T-helper 22 cell (primary cell): ENCODE data around the gene SCP2.
A peak's percentile ranks its signal among the peaks of the same experiment; 100 is the strongest.
"Not testable (repeated sequence)": the region's sequence is repeated elsewhere in the genome, so short reads cannot be mapped to it uniquely, and the experiment has no call there.

Experiments
- DNase-seq: peaks from one replicate; pipeline ENCODE4 v3.0.0-alpha.2; 2020; ENCODE audit warnings: low read depth

The SCP2 gene

DNA sequence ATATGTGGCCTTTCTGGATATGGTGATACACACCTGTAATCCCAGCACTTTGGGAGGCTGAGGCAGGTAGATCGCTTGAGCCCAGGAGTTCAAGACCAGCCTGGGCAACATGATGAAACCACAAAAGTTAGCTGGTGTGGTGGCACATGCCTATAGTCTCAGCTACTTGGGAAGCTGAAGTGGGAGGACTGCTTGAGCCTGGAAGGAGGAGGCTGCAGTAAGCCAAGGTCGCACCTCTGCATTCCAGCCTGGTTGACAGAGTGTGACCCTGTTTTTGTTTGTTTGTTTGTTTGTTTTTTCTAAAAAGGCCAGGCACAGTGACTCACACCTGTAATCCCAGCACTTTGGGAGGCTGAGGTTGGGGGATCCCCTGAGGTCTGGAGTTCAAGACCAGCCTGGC, 42.2 kb downstream of the SCP2 start:
- not testable (repeated sequence) for DNase-seq

- DNase-seq: no peak
Observed at GRCh38 chr1:52970149-52970548, 43.1 kb downstream of the SCP2 start.

GRCh38 chr1:52973841-52974240, 46.8 kb downstream of the SCP2 start:
- DNase-seq: no peak

DNA sequence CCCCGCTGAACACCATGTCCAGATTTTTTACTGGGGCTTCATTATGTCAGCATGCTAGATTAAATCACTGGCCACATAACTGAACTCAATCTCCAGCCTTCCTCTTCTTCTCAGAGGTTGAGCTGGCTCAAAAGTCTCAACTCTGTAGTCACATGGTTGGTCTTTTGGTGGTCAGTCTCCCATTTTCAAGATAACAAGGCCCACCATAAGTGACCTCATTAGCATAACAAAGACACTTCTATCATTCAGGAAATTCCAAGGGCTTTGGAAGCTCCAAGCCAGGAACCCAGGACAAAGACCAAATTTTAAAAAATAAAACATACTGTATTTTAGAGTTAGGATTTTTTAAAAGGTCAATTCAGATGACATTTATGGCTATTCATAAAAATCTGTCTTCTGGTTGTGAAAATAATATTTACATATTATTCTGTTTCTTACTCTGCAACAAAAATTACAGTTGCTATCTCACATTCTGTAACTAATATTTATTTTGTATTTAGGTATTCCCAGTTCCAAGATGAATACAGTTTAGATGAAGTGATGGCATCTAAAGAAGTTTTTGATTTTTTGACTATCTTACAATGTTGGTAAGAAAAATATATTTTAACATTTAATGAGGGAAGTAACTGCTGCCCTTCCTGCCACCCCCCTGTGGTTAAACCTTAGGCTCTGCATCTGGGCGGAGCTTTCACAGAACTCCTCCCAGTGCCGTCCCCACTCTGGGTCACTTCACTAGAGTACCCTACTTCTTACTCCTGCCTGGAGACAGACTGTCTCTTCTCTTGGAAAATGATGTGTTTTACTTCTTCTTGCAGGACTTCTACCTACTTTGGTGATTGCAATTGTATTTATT, 49.3 kb downstream of the SCP2 start:
- DNase-seq: no peak

GRCh38 chr1:52978045-52978444, 51.0 kb downstream of the SCP2 start:
- DNase-seq: no peak

DNA sequence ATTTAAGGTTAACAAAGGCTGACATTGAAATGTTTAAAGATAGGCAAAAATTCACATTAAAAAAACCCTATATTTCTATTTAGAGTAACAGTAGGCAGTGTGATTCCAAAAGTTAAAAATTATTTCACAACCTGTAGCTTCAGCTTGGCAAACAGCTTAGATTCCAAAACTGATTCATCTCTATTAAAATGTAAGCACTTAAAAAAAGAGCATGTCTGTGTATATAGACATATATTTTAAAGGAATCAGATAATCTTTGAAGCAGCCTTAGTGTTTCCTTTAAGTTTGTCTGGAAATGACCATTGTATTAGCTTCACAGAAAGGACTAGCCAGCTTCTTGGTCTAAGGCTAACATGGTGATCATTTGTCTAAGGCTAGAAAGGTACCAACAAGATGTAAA, 65.7 kb downstream of the SCP2 start:
- not testable (repeated sequence) for DNase-seq

GRCh38 chr1:52994656-52995055, 67.6 kb downstream of the SCP2 start:
- no peak for DNase-seq

DNA sequence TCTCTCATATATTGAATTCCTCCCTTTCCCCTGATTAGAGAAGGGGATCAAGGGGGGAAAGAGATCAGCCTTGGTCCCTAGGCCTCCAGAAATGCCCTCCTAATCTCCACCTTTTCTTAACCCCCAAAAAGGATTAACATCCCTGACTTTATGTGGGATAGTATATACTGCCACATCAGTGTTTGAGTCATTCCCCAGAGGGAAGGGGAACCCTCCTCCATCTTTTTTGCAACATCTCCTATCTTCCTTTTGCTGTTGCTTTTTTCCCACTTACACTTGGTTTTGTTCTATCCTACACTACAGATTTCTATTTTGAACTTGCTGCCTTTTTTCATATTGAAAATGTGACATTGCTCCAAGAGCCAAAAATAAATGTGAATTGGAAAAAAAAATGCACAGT, 69.6 kb downstream of the SCP2 start:
- DNase-seq: no peak

DNA sequence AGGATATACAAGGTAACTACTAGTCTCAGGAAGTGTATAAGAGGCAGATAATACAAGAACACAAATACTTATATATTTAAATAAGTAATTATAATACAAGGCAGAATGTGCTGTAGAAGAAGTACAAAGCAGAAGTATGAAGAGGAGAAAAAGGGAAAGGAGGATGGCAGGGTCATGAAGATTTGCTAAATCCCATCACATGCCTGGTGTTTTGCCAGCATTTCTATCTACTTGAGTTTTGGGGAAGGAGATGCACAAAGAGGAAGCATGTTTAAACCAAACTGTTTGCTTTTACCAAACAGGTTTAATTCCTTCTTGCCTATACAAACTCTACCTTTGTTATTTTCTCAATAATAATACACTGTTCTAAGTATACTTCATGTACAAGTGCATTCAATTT, 74.1 kb downstream of the SCP2 start:
- DNase-seq: no peak

DNA sequence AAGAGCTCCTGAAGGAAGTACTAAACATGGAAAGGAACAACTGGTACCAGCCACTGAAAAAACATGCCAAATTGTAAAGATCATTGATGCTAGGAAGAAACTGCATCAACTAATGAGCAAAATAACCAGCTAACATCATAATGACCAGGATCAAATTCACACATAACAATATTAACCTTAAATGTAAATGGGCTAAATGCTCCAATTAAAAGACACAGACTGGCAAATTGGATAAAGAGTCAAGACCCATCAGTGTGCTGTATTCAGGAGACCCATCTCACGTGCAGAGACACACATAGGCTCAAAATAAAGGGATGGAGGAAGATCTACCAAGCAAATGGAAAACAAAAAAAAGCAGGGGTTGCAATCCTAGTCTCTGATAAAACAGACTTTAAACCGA, 79.5 kb downstream of the SCP2 start:
- not testable (repeated sequence) for DNase-seq

- DNase-seq: not testable (repeated sequence)
Observed at GRCh38 chr1:53010247-53010646, 83.2 kb downstream of the SCP2 start.

DNA sequence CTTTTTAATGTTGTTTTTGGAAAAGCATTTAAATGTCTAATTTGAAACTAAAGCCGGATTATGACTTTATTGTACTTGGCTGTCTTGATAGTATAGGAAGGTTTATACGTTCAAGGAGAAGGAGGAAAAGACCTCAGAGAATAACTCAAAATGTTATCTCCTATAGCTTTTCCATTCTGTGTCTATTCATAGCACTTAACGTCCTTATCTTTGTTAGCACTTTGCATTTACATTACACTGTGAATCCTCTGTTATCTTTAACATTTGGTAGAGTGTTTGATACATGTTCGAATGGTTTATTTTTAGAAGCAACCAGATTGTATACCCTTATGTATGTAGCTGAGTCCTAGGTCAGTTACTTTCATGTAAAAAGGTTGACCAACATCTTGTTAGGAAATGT, 84.1 kb downstream of the SCP2 start:
- no peak for DNase-seq

- peak; percentile 73 for DNase-seq
Observed at GRCh38 chr1:53014791-53015507, 87.9 kb downstream of the SCP2 start.

DNA sequence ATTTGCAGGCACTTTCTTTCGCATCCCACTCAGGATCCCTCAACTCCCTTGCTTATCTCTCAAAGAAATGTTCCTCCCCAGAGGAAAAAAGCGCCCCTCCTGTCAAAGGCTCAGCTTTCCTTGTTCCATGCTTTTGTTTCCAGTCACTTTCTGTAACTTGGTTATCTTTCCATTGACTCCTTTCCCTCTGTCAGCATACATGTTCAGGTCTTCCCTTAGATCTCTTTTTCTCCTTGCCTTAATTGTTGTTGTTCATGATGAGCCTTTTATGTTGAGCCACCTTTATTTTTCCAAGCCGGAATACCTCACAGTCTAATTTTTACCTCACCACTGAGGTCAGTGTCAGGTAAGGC, 88.4 kb downstream of the SCP2 start:
- no peak for DNase-seq

DNA sequence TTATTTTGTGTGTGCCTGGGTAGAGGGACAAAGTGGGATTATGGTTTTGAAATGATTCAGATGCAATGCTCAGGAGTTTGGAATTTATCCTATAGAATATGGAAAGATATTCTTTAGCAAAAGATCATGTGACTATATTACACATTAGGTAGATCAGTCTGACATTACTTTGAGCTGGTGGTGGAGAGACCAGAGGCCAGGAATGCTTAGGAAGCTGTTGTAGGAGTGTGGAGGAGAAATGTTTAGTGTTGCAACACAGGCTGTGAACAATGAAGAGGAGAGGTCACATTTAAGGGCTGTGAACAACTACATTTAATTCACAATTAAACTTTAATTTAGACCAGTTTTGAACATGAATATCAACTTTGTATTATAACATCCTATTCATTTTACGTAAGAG, 89.6 kb downstream of the SCP2 start:
- DNase-seq: no peak

DNA sequence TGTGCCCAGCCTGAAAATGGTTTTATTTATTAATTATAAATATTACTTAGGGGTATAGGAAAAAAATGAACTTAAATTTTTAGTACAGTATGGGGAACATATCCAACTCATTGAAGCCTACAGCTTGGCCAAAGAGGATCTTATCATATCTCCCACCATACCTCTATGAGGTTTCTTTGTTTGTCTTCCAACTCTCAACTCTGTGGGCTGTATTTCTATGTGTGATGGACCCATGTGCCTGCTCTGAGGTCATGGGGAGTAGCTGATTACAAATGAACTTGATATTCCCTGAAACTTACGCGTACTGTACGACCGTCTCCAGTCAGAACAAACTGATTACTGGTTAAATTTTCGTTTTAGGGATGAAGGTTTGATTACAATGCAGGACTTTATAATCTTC, 93.5 kb downstream of the SCP2 start:
- no peak for DNase-seq

DNA sequence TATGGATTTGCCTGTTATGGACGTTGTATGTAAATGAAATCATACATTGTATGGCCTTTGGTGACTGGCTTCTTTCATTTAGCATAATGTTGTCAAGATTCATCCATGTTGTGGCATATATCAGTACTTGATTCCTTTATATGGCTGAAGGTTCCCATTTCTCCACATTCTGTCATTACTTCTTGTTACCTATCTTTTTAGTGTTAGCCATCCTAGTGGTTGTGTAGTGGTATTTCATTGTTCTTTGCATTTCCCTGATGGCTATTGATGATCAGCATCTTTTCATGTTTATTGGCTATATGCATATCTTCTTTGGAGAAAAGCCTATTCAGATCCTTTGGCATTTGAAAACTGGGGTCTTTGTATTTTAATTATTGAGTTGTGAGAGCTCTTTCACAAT, 95.1 kb downstream of the SCP2 start:
- DNase-seq: no peak

GRCh38 chr1:53023546-53023945, 96.5 kb downstream of the SCP2 start:
- no peak for DNase-seq

- no peak for DNase-seq
Observed at GRCh38 chr1:53024117-53024516, 97.0 kb downstream of the SCP2 start.

DNA sequence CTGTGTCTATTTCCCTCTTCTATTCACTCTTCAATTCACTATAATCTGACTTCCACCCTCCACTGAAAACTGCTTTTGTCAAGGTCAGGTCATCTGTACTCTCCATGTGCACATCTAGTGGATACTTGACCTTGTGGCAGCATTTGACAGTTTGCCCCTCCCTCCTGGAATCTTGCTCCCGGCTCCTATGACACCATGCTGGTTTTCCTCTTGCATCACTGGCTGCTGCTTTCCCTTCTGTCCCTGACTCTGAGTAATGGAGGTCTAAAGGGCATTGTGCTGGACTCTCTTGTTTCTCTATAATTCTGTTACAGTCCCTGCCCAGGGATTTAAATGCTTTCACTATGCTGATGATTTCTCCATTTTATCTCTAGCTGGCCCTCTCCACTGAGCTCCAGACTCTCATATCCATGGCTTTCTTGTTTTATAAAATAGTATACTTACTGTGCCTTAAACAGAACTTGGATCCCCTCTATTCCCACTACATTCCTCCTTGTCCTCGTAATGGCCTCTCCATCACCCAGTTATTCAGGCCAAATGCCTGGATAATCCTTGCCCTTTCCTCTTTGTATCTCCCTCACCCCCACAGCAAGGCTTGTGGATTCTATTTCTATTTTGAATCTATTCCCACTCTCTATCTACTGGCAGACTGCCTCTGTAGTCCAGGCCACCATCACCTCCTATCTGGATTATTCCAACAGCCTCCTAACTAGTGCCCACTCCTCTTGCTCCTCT, 98.1 kb downstream of the SCP2 start:
- no peak for DNase-seq

DNA sequence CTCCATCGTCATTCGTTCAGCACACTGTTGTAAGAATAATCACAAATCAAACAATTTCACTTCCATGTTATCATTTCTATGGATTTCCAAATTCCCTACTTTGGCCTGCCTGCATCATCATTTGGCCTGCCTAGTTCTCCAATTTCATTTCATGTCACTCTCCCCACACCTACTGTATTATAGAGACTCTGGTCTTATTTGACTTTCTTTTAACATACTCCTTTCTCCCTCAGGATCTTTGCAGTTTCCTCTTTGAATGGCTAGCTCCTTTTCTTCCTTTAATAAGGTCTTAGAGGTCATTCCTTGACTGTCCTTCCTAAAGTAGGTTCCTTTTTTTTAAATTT, 98.7 kb downstream of the SCP2 start:
- DNase-seq: no peak

- DNase-seq: no peak
Observed at GRCh38 chr1:53026254-53026653, 99.2 kb downstream of the SCP2 start.

- DNase-seq: no peak
Observed at GRCh38 chr1:53031732-53032131, 104.7 kb downstream of the SCP2 start.
